Measurements from ENCODE around the gene CHAT. TPM values are rescaled to one million over a fixed set of nuclear protein-coding genes. Genes with fewer than 3 reads are reported as not detected.

Gene CHAT
- total RNA-seq, 2 donors from 2014 or later = 0.40 TPM; not detected in 1

- no peaks in the 10 kb centered on the region for H3K27me3 ChIP-seq (replicated peaks; ENCODE audit: insufficient read depth)
- no peak overlapping the region for H3K4me3 ChIP-seq
- no peak overlapping the region for H3K27ac ChIP-seq
- intact Hi-C loops (cut with DNase I) = no loop called here
- no peaks in the 10 kb centered on the region for H3K9me3 ChIP-seq
- TF ChIP-seq POLR2AphosphoS5 (IDR thresholded peaks at IDR 0.05) (no peak), POLR2A (IDR thresholded peaks at IDR 0.05) (no peak), CTCF (IDR thresholded peaks at IDR 0.05) (no peak)
- no peaks in the 10 kb centered on the region for H3K4me1 ChIP-seq (replicated peaks)
- WGBS = 74% methylated on average over 3 of the region's 3 CpGs
- H3K36me3 ChIP-seq = no peaks in the 10 kb centered on the region
- no peak for DNase-seq (ENCODE audit: low spot score)
Measured at GRCh38 chr10:49596836-49597235, 17.0 kb upstream of the CHAT start.

- H3K9me3 ChIP-seq = no peaks in the 10 kb centered on the region
- DNase-seq (ENCODE audit: low spot score) = no peak
- WGBS = 73% methylated on average over 11 of the region's 11 CpGs
- H3K27ac ChIP-seq = no peak overlapping the region
- no peaks in the 10 kb centered on the region for H3K4me1 ChIP-seq (replicated peaks)
- H3K4me3 ChIP-seq = no peak overlapping the region
- no peaks in the 10 kb centered on the region for H3K36me3 ChIP-seq
- intact Hi-C loops (cut with DNase I) = no loop called here
- no peaks in the 10 kb centered on the region for H3K27me3 ChIP-seq (replicated peaks; ENCODE audit: insufficient read depth)
- TF ChIP-seq POLR2A (IDR thresholded peaks at IDR 0.05) (no peak), CTCF (IDR thresholded peaks at IDR 0.05) (no peak), POLR2AphosphoS5 (IDR thresholded peaks at IDR 0.05) (no peak)
Measured at GRCh38 chr10:49597426-49598163, 16.2 kb upstream of the CHAT start.

- TF ChIP-seq POLR2A (IDR thresholded peaks at IDR 0.05) (no peak), CTCF (IDR thresholded peaks at IDR 0.05) (no peak), POLR2AphosphoS5 (IDR thresholded peaks at IDR 0.05) (no peak)
- Histone ChIP-seq H3K4me1 (replicated peaks) (no peaks in the 10 kb centered on the region), H3K4me3 (no peak overlapping the region), H3K36me3 (no peaks in the 10 kb centered on the region), H3K27me3 (replicated peaks; ENCODE audit: insufficient read depth) (no peaks in the 10 kb centered on the region), H3K9me3 (no peaks in the 10 kb centered on the region), H3K27ac (no peak overlapping the region)
- intact Hi-C loops (cut with DNase I) = no loop called here
- DNase-seq (ENCODE audit: low spot score) = no peak
- 68% methylated on average over 8 of the region's 8 CpGs for WGBS
Measured at GRCh38 chr10:49598164-49598856, 15.5 kb upstream of the CHAT start.

GRCh38 chr10:49598986-49599385, 14.9 kb upstream of the CHAT start:
- intact Hi-C loops (cut with DNase I) = no loop called here
- H3K27me3 ChIP-seq (replicated peaks; ENCODE audit: insufficient read depth) = no peaks in the 10 kb centered on the region
- no peak overlapping the region for H3K4me3 ChIP-seq
- WGBS = 58% methylated on average over 4 of the region's 4 CpGs
- H3K4me1 ChIP-seq (replicated peaks) = no peaks in the 10 kb centered on the region
- TF ChIP-seq POLR2A (IDR thresholded peaks at IDR 0.05) (no peak), POLR2AphosphoS5 (IDR thresholded peaks at IDR 0.05) (no peak), CTCF (IDR thresholded peaks at IDR 0.05) (no peak)
- DNase-seq (ENCODE audit: low spot score) = no peak
- H3K27ac ChIP-seq = no peak overlapping the region
- H3K36me3 ChIP-seq = no peaks in the 10 kb centered on the region
- H3K9me3 ChIP-seq = no peaks in the 10 kb centered on the region

GRCh38 chr10:49599546-49599945, 14.3 kb upstream of the CHAT start:
- H3K27me3 ChIP-seq (replicated peaks; ENCODE audit: insufficient read depth) = no peaks in the 10 kb centered on the region
- 65% methylated on average over 3 of the region's 3 CpGs for WGBS
- H3K4me1 ChIP-seq (replicated peaks) = no peaks in the 10 kb centered on the region
- TF ChIP-seq CTCF (IDR thresholded peaks at IDR 0.05) (no peak), POLR2AphosphoS5 (IDR thresholded peaks at IDR 0.05) (no peak), POLR2A (IDR thresholded peaks at IDR 0.05) (no peak)
- intact Hi-C loops (cut with DNase I) = no loop called here
- no peak for DNase-seq (ENCODE audit: low spot score)
- H3K36me3 ChIP-seq = no peaks in the 10 kb centered on the region
- H3K27ac ChIP-seq = no peak overlapping the region
- H3K9me3 ChIP-seq = no peaks in the 10 kb centered on the region
- no peak overlapping the region for H3K4me3 ChIP-seq
